Cerebellar nuclear complex (tissue), 1 donor: ENCODE measurements around the gene LFNG.
"Not testable (repeated sequence)": the region's sequence is repeated elsewhere in the genome, so short reads cannot be mapped to it uniquely, and the experiment has no call there.

ENCODE experiments used
- DNase-seq, 2 experiments: peaks; one replicate each; lab custom pipeline; 2025; lab: John Stamatoyannopoulos, UW

LFNG gene

GRCh38 chr7:2530071-2530987 lies 10.8 kb downstream of the LFNG start:
- no peak for DNase-seq

- not testable (repeated sequence) for DNase-seq
These were observed 11.6 kb downstream of the LFNG start for GRCh38 chr7:2530994-2531795.

- DNase-seq = not testable (repeated sequence)
These were observed 12.2 kb downstream of the LFNG start for GRCh38 chr7:2531796-2532110.

DNA sequence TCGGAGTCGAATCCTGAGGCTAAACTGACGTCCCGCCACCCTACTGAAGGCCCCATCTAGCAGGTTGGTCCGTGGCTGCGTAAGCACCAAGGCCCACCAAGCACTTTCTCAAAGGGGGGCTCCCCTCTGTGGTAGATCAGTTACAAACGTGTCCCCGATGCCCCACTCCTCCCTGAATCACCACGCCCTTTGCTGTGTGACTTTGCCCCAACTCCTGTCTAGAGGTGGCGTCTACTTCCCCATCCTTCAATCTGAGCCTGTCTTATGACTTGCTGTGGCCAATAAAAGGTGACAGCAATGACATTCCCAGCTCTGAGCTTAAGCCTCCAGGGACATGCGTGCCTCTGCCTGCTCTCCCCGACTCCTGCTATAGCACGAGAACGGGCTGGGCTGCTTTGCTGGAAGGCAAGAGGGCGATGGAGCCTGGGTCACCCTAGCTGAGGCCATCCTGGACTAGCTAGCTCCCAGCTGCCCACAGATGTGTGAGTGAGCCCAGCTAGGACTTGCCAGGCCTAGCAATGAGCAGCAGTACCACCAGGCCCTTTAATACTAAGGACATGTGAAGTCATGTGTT lies 12.7 kb downstream of the LFNG start:
- DNase-seq = not testable (repeated sequence)

GRCh38 chr7:2532816-2533215 lies 13.2 kb downstream of the LFNG start:
- DNase-seq = not testable (repeated sequence)

- not testable (repeated sequence) for DNase-seq
These were observed 14.0 kb downstream of the LFNG start for GRCh38 chr7:2533566-2533965.

DNA sequence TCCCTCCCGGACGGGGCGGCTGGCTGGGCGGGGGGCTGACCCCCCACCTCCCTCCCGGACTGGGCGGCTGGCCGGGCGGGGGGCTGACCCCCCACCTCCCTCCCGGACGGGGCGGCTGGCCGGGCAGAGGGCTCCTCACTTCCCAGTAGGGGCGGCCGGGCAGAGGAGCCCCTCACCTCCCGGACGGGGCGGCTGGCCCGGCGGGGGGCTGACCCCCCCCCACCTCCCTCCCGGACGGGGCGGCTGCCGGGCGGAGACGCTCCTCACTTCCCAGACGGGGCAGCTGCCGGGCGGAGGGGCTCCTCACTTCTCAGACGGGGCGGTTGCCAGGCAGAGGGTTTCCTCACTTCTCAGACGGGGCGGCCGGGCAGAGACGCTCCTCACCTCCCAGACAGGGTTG lies 14.6 kb downstream of the LFNG start:
- not testable (repeated sequence) for DNase-seq

GRCh38 chr7:2535872-2536627 lies 16.5 kb downstream of the LFNG start:
- not testable (repeated sequence) for DNase-seq

- no peak for DNase-seq
These were observed 18.6 kb downstream of the LFNG start for GRCh38 chr7:2537981-2538851.

DNA sequence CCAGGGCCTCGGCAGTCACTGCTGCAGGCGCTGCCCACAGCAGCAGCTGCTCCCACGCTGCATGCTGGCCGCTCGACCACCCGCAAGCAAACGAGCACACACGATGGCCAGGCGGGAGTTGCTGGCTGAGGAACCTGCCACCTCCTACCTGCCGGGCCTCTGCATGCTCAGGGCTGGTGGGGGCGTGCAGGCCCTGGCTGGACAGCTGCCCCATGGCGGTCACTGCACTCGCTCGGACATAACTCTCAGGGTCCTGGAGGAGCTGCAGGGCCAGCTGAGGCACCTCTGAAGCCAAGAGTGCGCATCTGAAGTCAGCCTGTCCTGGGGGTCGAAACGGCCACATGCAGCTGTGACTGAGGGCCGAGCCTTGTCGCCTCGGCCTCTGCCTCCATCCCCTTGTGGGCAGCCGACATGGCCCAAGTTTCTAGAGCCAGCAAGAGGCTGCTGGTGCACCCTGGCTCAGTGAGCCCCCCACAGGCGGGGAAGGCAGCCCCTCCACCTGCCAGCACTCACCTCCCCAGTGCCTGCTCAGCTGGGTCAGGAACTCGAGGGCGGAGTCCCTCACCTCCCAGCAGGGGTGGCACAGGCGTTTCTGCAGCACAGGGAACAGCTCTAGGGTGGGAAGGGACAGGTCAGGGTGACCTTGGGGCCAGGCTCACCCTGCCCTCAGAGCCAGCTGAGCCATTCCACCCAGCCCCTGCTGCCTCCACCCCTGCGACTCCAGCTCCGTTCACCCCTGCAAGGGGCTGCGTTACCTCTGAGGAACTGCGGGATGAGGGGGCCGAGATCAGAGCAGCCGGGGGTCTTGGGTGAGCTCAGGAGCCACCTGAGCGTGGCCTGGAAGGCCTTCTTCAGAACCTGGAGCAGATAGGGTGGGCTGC lies 19.7 kb downstream of the LFNG start:
- no peak for DNase-seq

- DNase-seq = no peak
These were observed 20.6 kb downstream of the LFNG start for GRCh38 chr7:2540133-2540532.

DNA sequence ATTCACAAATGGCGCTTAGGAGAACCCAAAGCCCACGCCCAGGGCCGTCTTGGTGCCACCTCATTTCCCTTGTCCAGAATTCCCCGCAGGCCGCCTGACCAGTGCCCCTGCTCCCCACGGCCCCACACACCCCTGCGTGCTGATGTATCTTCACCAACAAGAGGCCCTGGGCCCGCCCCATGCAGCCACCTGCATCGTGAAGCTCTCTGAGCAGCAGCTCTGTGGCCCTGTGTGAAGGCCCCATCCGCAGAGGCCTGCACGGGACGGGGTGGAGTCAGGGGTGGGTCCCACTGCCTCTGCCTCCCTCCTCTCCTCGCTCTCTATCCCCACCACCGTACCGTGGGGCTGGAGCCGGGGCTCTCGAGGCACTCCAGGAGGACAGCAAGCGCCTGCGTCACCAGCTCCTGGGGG lies 21.1 kb downstream of the LFNG start:
- DNase-seq = no peak

DNA sequence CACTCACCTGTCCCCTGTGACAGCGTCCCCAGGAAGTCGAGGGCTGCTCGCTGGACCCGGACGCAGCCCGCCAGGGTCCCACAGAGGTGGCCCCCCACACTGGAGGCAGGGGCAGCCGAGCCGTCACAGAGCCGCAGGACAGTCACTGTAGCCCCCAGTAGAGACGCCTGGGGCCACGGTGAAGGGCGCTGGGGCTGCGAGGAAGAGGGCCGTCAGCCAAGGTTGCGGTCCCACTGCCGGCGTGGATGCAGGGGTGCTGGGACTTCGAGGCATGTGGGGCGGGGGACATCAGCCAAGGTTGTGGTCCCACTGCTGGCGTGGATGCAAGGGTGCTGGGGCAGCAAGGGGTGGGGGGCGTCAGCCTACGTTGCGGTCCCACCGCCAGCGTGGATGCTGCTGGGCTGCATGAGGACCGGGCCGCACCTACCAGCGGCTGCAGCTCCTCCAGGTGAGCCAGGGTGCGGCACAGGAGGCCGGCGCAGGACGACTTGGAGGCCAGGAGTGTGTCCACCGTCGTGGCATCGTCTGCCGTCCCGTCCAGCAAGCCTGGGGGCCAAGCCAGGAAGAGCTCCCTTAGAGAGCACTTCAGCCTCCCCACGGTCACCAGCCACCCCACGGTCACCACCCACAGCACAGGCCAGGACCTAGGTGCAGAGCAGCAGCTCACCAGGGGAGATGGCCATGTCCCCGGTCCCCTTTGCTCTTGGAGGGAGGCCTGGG lies 21.9 kb downstream of the LFNG start:
- no peak for DNase-seq

DNA sequence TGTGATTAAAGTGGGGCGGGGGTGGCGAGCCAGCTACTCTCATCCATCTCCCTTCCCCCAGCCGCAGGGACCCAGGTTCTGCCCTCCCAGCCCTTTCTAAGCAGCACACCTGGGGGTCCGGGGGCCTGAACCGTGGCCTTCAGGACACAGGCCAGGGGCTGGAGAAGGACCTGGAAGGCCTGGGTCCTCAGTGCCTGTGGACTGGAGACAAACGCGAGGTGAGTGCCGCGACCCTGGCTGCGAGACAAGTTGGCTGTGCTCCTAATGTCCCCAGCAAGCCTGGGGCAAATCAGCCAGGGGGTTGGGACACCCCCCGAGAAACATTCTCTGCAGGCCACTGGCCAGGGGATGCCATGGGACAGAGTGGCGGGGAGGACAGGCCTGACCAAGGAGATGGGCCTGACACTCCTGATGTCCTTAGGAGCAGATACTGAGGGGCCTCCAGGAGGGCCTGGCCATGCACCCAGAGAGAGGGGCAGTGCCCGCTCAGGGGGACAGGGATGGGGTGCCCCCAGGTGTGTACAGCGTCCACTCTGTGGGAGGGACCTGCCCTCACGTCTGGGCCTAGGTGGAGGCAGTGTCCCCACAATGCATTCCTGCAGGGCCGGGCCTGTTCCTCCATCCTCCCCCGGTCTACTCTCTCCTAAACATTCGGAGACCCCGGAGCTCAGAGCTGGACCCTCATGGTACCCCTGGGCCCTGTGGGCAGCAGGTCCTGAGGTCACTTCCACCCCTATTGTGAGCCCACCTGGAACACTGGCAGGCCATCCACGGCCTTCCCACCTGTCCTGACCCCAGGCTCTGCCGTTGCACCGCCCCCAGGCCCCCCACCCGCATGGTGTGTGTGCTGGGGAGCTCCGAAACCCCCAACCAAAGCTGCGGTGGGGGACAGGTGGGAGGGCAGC lies 22.7 kb downstream of the LFNG start:
- DNase-seq = no peak

DNA sequence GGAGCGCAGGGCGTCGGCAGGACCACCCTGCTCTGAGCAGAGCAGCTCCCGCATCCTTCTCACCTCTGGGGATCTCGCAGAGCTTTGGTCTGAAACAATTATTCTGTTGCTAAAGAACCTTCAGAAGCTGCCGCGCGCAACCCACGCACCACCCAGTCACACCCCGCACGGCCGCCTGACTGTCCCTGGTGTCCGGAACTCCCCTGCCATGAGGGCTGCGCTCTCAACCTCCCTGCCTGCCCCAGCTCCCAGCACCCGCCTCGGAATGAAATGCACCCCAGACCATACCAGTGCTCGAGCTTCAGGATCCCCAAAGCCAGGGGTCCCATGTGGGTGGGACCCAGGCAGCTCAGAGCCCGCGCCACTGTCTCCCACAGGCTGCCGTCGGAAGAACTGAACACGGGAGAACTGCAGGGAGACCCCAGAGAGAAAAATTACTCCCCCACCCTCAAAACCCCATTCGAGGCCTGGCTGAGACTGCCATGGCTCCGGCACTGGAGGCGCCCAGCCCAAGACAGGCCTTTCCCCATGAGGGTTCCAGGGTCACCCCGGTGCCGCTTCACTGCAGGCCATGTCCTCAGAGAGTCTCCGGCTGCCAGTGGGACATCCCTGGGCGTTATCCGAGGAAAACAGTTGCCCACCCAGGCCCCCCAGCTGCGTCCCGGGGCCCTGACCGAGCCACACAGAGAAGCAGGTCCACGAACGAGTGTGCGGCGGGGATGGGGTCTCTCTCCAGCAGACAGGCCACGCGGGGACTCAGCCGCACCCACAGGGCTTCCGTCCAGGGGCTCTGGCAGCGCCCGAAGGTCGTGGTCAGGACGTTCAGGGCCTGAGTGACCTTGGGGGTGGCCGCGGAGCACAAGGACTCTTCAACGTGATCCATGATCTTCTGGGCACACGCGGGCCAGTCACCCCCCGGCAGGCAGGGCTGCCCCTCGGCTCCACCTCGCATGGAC lies 23.6 kb downstream of the LFNG start:
- DNase-seq = no peak

GRCh38 chr7:2544541-2545188 lies 25.1 kb downstream of the LFNG start:
- no peak for DNase-seq
